Upper lobe of right lung (tissue), 1 donor: Measurements from ENCODE around the gene GYS1. TPM values are rescaled to one million over a fixed set of nuclear protein-coding genes. Genes with fewer than 3 reads are reported as not detected.
"Not testable (repeated sequence)": the region's sequence is repeated elsewhere in the genome, so short reads cannot be mapped to it uniquely, and the experiment has no call there.

Source experiments
- ATAC-seq: fragments of 200-7000 bp; cut with Tn5 transposase; one replicate; pipeline ENCODE4 v1.9.1; 2020; ENCODE audit warnings: mild to moderate bottlenecking, moderate library complexity
- DNase-seq: peaks from one replicate; pipeline ENCODE4 v3.0.0-alpha.2; 2020
- H3K27ac ChIP-seq: fragments of 200-600 bp; one replicate; pipeline ENCODE4 v1.8.0; 2022
- H3K27me3 ChIP-seq: fragments of 200-600 bp; one replicate; pipeline ENCODE4 v1.8.0; 2022; ENCODE audit warnings: mild to moderate bottlenecking
- H3K36me3 ChIP-seq: fragments of 200-600 bp; one replicate; pipeline ENCODE4 v1.8.0; 2022
- H3K4me1 ChIP-seq: fragments of 200-600 bp; one replicate; pipeline ENCODE4 v1.8.0; 2022
- H3K4me3 ChIP-seq: fragments of 200-600 bp; one replicate; pipeline ENCODE4 v1.8.0; 2022; ENCODE audit warnings: mild to moderate bottlenecking
- H3K9me3 ChIP-seq: fragments of 200-600 bp; one replicate; pipeline ENCODE4 v1.8.0; 2022
- intact Hi-C: fragments of 100-400 bp; cut with DNase I; formaldehyde crosslinking; loops from one replicate; pipeline ENCODE4 v1.11.0; 2022
- total RNA-seq: library from RNA; stranded (reverse); fragmentation: NEBNext Ultra II Directional; extraction: Animal tissue kit (Norgen Biotek cat#: 25700); gene quantifications from one replicate; pipeline ENCODE4 v1.2.1, GENCODE V29; 2021
- TF ChIP-seq, protein P1 (sequence below): fragments of 200-600 bp; IDR thresholded peaks from one replicate; pipeline ENCODE4 v1.8.0; 2022; ENCODE audit warnings: antibody characterized with exemption
- donor health status: DM: no; HTN: yes; CAD: no; lungs with severe emphysema.

GYS1 gene
- total RNA-seq, 1 donor from 2014 or later = 35.1 TPM

GRCh38 chr19:48938256-48938655, 54.9 kb downstream of the GYS1 start:
- H3K4me1 ChIP-seq = peaks cover 7% of the 10 kb centered on the region
- TF ChIP-seq, protein P1, sequence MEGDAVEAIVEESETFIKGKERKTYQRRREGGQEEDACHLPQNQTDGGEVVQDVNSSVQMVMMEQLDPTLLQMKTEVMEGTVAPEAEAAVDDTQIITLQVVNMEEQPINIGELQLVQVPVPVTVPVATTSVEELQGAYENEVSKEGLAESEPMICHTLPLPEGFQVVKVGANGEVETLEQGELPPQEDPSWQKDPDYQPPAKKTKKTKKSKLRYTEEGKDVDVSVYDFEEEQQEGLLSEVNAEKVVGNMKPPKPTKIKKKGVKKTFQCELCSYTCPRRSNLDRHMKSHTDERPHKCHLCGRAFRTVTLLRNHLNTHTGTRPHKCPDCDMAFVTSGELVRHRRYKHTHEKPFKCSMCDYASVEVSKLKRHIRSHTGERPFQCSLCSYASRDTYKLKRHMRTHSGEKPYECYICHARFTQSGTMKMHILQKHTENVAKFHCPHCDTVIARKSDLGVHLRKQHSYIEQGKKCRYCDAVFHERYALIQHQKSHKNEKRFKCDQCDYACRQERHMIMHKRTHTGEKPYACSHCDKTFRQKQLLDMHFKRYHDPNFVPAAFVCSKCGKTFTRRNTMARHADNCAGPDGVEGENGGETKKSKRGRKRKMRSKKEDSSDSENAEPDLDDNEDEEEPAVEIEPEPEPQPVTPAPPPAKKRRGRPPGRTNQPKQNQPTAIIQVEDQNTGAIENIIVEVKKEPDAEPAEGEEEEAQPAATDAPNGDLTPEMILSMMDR = no peak
- H3K9me3 ChIP-seq = no peaks in the 10 kb centered on the region
- no peak overlapping the region for H3K27ac ChIP-seq
- DNase-seq (no peak), ATAC-seq (no peak)
- H3K27me3 ChIP-seq = no peaks in the 10 kb centered on the region
- intact Hi-C loops = no loop called here
- no peak overlapping the region for H3K4me3 ChIP-seq
- no peaks in the 10 kb centered on the region for H3K36me3 ChIP-seq

- no peak overlapping the region for H3K27ac ChIP-seq
- DNase-seq (no peak), ATAC-seq (no peak)
- peaks cover 10% of the 10 kb centered on the region for H3K4me1 ChIP-seq
- no peaks in the 10 kb centered on the region for H3K27me3 ChIP-seq
- no peak overlapping the region for H3K4me3 ChIP-seq
- intact Hi-C loops = no loop called here
- H3K36me3 ChIP-seq = no peaks in the 10 kb centered on the region
- TF ChIP-seq, protein P1 = no peak
- H3K9me3 ChIP-seq = no peaks in the 10 kb centered on the region
These were observed 57.2 kb downstream of the GYS1 start for GRCh38 chr19:48935864-48936263.

GRCh38 chr19:48934837-48935236, 58.3 kb downstream of the GYS1 start:
- ATAC-seq (no peak), DNase-seq (no peak)
- Histone ChIP-seq H3K4me3 (no peak overlapping the region), H3K27ac (no peak overlapping the region), H3K9me3 (no peaks in the 10 kb centered on the region), H3K27me3 (no peaks in the 10 kb centered on the region), H3K36me3 (no peaks in the 10 kb centered on the region), H3K4me1 (peaks cover 10% of the 10 kb centered on the region)
- TF ChIP-seq, protein P1 = no peak
- intact Hi-C loops = no loop called here

DNA sequence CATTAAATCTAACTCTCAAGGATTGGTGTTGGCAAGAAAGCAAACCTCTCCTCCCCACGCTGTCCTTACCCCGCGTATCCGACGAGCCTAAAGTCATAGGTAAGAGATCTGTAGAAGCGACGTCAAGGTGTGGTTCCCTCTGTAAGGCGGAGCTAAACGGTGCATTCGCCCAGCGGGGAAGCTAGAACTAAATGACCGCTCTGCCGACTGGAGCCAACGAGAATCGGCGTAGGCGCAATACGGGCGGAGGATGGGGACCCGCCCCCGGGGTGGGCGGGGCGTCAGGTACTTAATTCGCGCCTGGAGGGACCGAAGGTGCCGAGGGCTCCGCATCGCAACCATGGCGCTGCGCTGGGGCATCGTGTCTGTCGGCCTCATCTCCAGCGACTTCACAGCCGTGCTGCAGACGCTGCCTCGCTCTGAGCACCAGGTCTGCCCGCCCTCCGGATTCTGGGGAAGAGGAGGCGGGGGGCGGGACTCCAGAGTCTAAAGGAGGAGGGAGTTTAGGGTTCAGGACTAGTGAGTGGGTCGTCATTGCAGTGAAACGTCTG, 59.7 kb downstream of the GYS1 start, which contains the start of gene DHDH:
TSS of gene DHDH (plus strand) at position 318 of the 551 bp plus-strand sequence. CDS start at position 341, 23 bp downstream.
- Histone ChIP-seq H3K36me3 (no peaks in the 10 kb centered on the region), H3K4me3 (peak within 1 kb of the TSS; percentile 57), H3K27me3 (no peaks in the 10 kb centered on the region), H3K27ac (peak within 1 kb of the TSS; percentile 28), H3K9me3 (no peaks in the 10 kb centered on the region), H3K4me1 (peaks cover 10% of the 10 kb centered on the region)
- DNase-seq (peak; percentile 95), ATAC-seq (peak; percentile 96)
- TF ChIP-seq, protein P1 = no peak
- intact Hi-C loops = no loop called here

DNA sequence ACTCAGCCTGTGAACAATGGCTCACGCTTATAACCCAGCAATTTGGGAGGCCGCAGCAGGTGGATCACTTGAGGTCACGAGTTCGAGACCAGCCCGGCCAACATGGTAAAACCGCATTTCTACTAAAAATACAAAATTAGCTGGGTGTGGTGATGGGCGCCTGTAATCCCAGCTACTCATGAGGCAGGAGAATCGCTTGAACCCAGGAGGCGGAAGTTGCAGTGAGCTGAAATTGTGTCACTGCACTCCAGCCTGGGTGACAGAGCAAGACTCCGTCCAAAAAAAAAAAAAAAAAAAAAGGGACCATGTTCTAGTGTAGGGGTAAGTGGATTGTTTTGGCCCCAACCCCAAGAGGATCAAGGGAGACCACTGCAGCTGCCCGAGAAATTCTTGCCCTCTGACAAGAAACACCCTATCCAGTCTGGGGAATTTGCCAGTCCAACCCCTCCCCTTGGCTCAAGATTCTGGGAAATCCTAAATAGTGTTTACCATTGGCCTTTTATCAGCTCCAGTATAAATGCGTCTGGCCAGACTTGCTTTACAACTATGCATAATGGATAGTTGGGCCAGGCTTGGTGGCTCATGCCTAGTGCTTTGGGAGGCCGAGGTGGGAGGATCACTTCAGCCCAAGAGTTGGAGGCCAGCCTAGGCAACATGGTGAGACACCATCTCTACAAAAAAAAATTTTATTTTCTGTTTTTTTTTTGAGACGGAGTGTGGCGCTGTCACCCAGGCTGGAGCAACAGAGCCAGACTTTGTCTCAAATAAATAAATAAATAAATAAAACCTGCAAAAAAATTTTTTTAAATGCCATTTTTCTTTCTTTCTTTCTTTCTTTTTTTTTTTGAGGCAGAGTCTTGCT, 64.7 kb downstream of the GYS1 start:
- Histone ChIP-seq H3K27ac (peak overlapping the region; percentile 74), H3K36me3 (no peaks in the 10 kb centered on the region), H3K4me3 (no peak overlapping the region), H3K9me3 (no peaks in the 10 kb centered on the region), H3K27me3 (no peaks in the 10 kb centered on the region), H3K4me1 (peaks cover 11% of the 10 kb centered on the region)
- DNase-seq = peak; percentile 68
- peak; percentile 63 for ATAC-seq
- intact Hi-C loops = no loop called here
- TF ChIP-seq, protein P1 = no peak

- ATAC-seq = peak; percentile 7
- intact Hi-C loops, H3K4me3 ChIP-seq, H3K36me3 ChIP-seq, H3K27me3 ChIP-seq, H3K4me1 ChIP-seq, H3K9me3 ChIP-seq: not testable (repeated sequence)
- peak; percentile 72 for DNase-seq
- peak overlapping the region; percentile 74 for H3K27ac ChIP-seq
These were observed 65.4 kb downstream of the GYS1 start for GRCh38 chr19:48927692-48928091.
